WTC11 (cell line): Measurements from ENCODE around the gene KCTD11. TPM values are rescaled to one million over a fixed set of nuclear protein-coding genes. Genes with fewer than 3 reads are reported as not detected.

Source experiments
- ATAC-seq: fragments of 200-7000 bp; cut with Tn5 transposase; 2 replicates; pipeline ENCODE4 v1.10.0; 2021; ENCODE audit warnings: mild to moderate bottlenecking, moderate library complexity
- CTCF ChIA-PET: fragments of 300-600 bp; sonication (Branson Sonifier 250); formaldehyde crosslinking; loops from one replicate; lab custom pipeline; 2021; ENCODE audit warnings: antibody characterized with exemption; lab: Charles Lee
- POLR2A ChIA-PET: fragments of 350-600 bp; sonication (Branson Sonifier 250); formaldehyde crosslinking; loops from one replicate; lab custom pipeline; 2021; ENCODE audit warnings: antibody characterized with exemption; lab: Charles Lee
- DNase-seq: peaks from one replicate; pipeline ENCODE4 v3.0.0; 2021; ENCODE audit warnings: low spot score
- H3K27ac Mint-ChIP-seq: 2 replicates; pipeline ENCODE4 v1.8.0; 2021; ENCODE audit warnings: mixed read lengths
- H3K27me3 Mint-ChIP-seq: 2 replicates; pipeline ENCODE4 v1.8.0; 2021; ENCODE audit warnings: low read depth, mild to moderate bottlenecking, moderate library complexity, mixed read lengths
- H3K36me3 Mint-ChIP-seq: 2 replicates; pipeline ENCODE4 v1.8.0; 2021; ENCODE audit warnings: mixed read lengths
- H3K4me1 Mint-ChIP-seq: 2 replicates; pipeline ENCODE4 v1.8.0; 2022; ENCODE audit warnings: mixed read lengths
- H3K4me3 Mint-ChIP-seq: 2 replicates; pipeline ENCODE4 v1.8.0; 2021; ENCODE audit warnings: mild to moderate bottlenecking, moderate library complexity, mixed read lengths
- H3K9me3 Mint-ChIP-seq: 2 replicates; pipeline ENCODE4 v1.8.0; 2021; ENCODE audit warnings: mixed read lengths
- ARID4B ChIP-seq: sonication (generic); formaldehyde crosslinking; IDR thresholded peaks from 2 replicates; pipeline ENCODE4 v1.8.0; 2023; ENCODE audit warnings: missing genetic modification reagents, mild to moderate bottlenecking, borderline replicate concordance
- ATF3 ChIP-seq: sonication (generic); formaldehyde crosslinking; conservative IDR thresholded peaks from 2 replicates; pipeline ENCODE4 v1.8.1; 2022; ENCODE audit warnings: mild to moderate bottlenecking, missing genetic modification reagents
- CTCF ChIP-seq: fragments of 200-600 bp; IDR thresholded peaks from 2 replicates; pipeline ENCODE4 v1.8.0; 2022; ENCODE audit warnings: antibody characterized with exemption
- EMX1 ChIP-seq: fragments of 250-450 bp; sonication (Bioruptor Pico); IDR thresholded peaks from 2 replicates; pipeline ENCODE4 v1.8.0; 2021; ENCODE audit warnings: mild to moderate bottlenecking
- ERG ChIP-seq: fragments of 250-450 bp; sonication (Bioruptor Pico); IDR thresholded peaks from 2 replicates; pipeline ENCODE4 v1.8.0; 2021; ENCODE audit warnings: mild to moderate bottlenecking
- FOXK1 ChIP-seq: sonication (generic); formaldehyde crosslinking; IDR thresholded peaks from 2 replicates; pipeline ENCODE4 v1.8.0; 2022; ENCODE audit warnings: mild to moderate bottlenecking, moderate library complexity, missing genetic modification reagents
- JUN ChIP-seq: sonication (generic); formaldehyde crosslinking; IDR thresholded peaks from 2 replicates; pipeline ENCODE4 v1.8.0; 2023; ENCODE audit warnings: mild to moderate bottlenecking, missing genetic modification reagents
- NR3C1 ChIP-seq: sonication (generic); formaldehyde crosslinking; conservative IDR thresholded peaks from 2 replicates; pipeline ENCODE4 v1.8.1; 2023; ENCODE audit warnings: low read depth, mild to moderate bottlenecking, missing genetic modification reagents
- PREB ChIP-seq: sonication (generic); formaldehyde crosslinking; IDR thresholded peaks from 2 replicates; pipeline ENCODE4 v1.8.1; 2022; ENCODE audit warnings: mild to moderate bottlenecking, missing genetic modification reagents, moderate library complexity, borderline replicate concordance
- PRRX2 ChIP-seq: fragments of 250-450 bp; sonication (Bioruptor Pico); IDR thresholded peaks from 2 replicates; pipeline ENCODE4 v1.8.0; 2021; ENCODE audit warnings: mild to moderate bottlenecking
- STAT6 ChIP-seq: sonication (generic); formaldehyde crosslinking; conservative IDR thresholded peaks from 2 replicates; pipeline ENCODE4 v1.8.1; 2023; ENCODE audit warnings: mild to moderate bottlenecking, low read depth, missing genetic modification reagents, moderate library complexity
- TEAD4 ChIP-seq: sonication (generic); formaldehyde crosslinking; IDR thresholded peaks from 2 replicates; pipeline ENCODE4 v1.8.0; 2022; ENCODE audit warnings: mild to moderate bottlenecking, missing genetic modification reagents
- ZNF121 ChIP-seq: sonication (generic); formaldehyde crosslinking; IDR thresholded peaks from 2 replicates; pipeline ENCODE4 v1.8.0; 2023; ENCODE audit warnings: missing genetic modification reagents
- ZNF232 ChIP-seq: sonication (generic); formaldehyde crosslinking; IDR thresholded peaks from 2 replicates; pipeline ENCODE4 v1.8.0; 2022; ENCODE audit warnings: mild to moderate bottlenecking, missing genetic modification reagents
- ZNF263 ChIP-seq: sonication (generic); formaldehyde crosslinking; IDR thresholded peaks from 2 replicates; pipeline ENCODE4 v1.8.1; 2022; ENCODE audit warnings: low read depth, mild to moderate bottlenecking, moderate library complexity, missing genetic modification reagents
- ZNF281 ChIP-seq: sonication (generic); formaldehyde crosslinking; IDR thresholded peaks from 2 replicates; pipeline ENCODE4 v1.8.0; 2023; ENCODE audit warnings: mild to moderate bottlenecking, missing genetic modification reagents
- total RNA-seq: library from RNA; stranded (reverse); gene quantifications from 3 replicates; pipeline ENCODE4 v1.2.3, GENCODE V29; 2021
- TF ChIP-seq, protein P1 (sequence below): fragments of 250-450 bp; sonication (Bioruptor Pico); IDR thresholded peaks from 2 replicates; pipeline ENCODE4 v1.9.0; 2021; ENCODE audit warnings: mild to moderate bottlenecking, borderline replicate concordance

The KCTD11 gene
- total RNA-seq, 1 experiment from 2014 or later: 8.1 TPM

GRCh38 chr17:7329374-7329996, 22.5 kb upstream of the KCTD11 start:
- Mint-ChIP-seq H3K27me3 (no peaks in the 10 kb centered on the region), H3K4me1 (peaks cover 24% of the 10 kb centered on the region), H3K4me3 (peak overlapping the region; percentile 93), H3K27ac (peak overlapping the region; percentile 100), H3K9me3 (no peaks in the 10 kb centered on the region), H3K36me3 (peaks cover 7% of the 10 kb centered on the region)
- ChIA-PET CTCF (interaction anchor here (0.5 to 2.2 kb wide), 36 partner anchors 8 to 589 kb away, joined by 3 to 27 read pairs (median 4); partner anchors contain the start of genes ACADVL, DLG4, GABARAP and GPS2), POLR2A (interaction anchor here (0.7 to 2.0 kb wide), 21 partner anchors 9 to 357 kb away, joined by 3 to 21 read pairs (median 4); partner anchors contain the start of genes ACADVL, CHRNB1, DLG4 and GPS2)
- DNase-seq (peak; percentile 98), ATAC-seq (peak; percentile 73)
- TF ChIP-seq ZNF281 (0 out of 2 replicates have a peak, but pooled peaks have one; percentile 50), STAT6 (no peak), JUN (no peak), CTCF (no peak), ZNF232 (CRISPR knock-in tag) (peak; percentile 76; the same call in 1 of the 2 replicates), EMX1 (CRISPR knock-in tag) (no peak), ATF3 (no peak), NR3C1 (peak; percentile 10; the same call in 1 of the 2 replicates), ZNF263 (CRISPR knock-in tag) (no peak), FOXK1 (CRISPR knock-in tag) (peak; percentile 94), TEAD4 (no peak), ERG (CRISPR knock-in tag) (no peak), ARID4B (CRISPR knock-in tag) (no peak; the same call in 1 of the 2 replicates), ZNF121 (CRISPR knock-in tag) (no peak), PREB (CRISPR knock-in tag) (no peak), PRRX2 (CRISPR knock-in tag) (no peak)
- TF ChIP-seq, protein P1, sequence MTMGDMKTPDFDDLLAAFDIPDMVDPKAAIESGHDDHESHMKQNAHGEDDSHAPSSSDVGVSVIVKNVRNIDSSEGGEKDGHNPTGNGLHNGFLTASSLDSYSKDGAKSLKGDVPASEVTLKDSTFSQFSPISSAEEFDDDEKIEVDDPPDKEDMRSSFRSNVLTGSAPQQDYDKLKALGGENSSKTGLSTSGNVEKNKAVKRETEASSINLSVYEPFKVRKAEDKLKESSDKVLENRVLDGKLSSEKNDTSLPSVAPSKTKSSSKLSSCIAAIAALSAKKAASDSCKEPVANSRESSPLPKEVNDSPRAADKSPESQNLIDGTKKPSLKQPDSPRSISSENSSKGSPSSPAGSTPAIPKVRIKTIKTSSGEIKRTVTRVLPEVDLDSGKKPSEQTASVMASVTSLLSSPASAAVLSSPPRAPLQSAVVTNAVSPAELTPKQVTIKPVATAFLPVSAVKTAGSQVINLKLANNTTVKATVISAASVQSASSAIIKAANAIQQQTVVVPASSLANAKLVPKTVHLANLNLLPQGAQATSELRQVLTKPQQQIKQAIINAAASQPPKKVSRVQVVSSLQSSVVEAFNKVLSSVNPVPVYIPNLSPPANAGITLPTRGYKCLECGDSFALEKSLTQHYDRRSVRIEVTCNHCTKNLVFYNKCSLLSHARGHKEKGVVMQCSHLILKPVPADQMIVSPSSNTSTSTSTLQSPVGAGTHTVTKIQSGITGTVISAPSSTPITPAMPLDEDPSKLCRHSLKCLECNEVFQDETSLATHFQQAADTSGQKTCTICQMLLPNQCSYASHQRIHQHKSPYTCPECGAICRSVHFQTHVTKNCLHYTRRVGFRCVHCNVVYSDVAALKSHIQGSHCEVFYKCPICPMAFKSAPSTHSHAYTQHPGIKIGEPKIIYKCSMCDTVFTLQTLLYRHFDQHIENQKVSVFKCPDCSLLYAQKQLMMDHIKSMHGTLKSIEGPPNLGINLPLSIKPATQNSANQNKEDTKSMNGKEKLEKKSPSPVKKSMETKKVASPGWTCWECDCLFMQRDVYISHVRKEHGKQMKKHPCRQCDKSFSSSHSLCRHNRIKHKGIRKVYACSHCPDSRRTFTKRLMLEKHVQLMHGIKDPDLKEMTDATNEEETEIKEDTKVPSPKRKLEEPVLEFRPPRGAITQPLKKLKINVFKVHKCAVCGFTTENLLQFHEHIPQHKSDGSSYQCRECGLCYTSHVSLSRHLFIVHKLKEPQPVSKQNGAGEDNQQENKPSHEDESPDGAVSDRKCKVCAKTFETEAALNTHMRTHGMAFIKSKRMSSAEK (CRISPR knock-in tag): no peak
